H1 (cell line): ENCODE measurements around the gene ITGA4. TPM values are rescaled to one million over a fixed set of nuclear protein-coding genes. Genes with fewer than 3 reads are reported as not detected.

ENCODE experiments used
- CTCF ChIA-PET: fragments of 300-600 bp; sonication (Branson Sonifier 250); formaldehyde crosslinking; loops from one replicate; lab custom pipeline; 2021; ENCODE audit not compliant: partially characterized antibody; lab: Charles Lee
- POLR2A ChIA-PET: fragments of 300-600 bp; sonication (Branson Sonifier 250); formaldehyde crosslinking; loops from one replicate; lab custom pipeline; 2021; ENCODE audit warnings: inconsistent platforms; ENCODE audit not compliant: partially characterized antibody; lab: Charles Lee
- DNase-seq, 2 experiments: peaks; one replicate each; pipeline versions ENCODE4 v3.0.0 to v3.0.0-alpha.2; 2010 to 2022; ENCODE audit warnings: low spot score in 2 of 2, low read depth in 1 of 2, mixed read lengths in 1 of 2
- FAIRE-seq: peaks from 2 replicates; lab custom pipeline; 2011; peaks lifted over from hg19 to GRCh38; lab: Jason Lieb, UNC
- H2AFZ ChIP-seq: 2 replicates; pipeline ENCODE4 v1.8.1; 2012; ENCODE audit warnings: low read length, inconsistent platforms
- H2AK5ac ChIP-seq: 2 replicates; pipeline ENCODE4 v1.6.1; 2013; ENCODE audit warnings: low read depth, low read length
- H2BK120ac ChIP-seq: replicated peaks from 2 replicates; pipeline ENCODE3; 2013; ENCODE audit warnings: low read depth, low read length, inconsistent platforms
- H2BK12ac ChIP-seq: 2 replicates; pipeline ENCODE4 v1.6.1; 2013; ENCODE audit warnings: low read depth, low read length
- H2BK15ac ChIP-seq: 2 replicates; pipeline ENCODE4 v1.6.1; 2013; ENCODE audit warnings: low read length
- H2BK20ac ChIP-seq: 2 replicates; pipeline ENCODE4 v1.6.1; 2013; ENCODE audit warnings: low read length
- H2BK5ac ChIP-seq: 2 replicates; pipeline ENCODE4 v1.6.1; 2013; ENCODE audit warnings: low read depth, low read length
- H3K14ac ChIP-seq: 2 replicates; pipeline ENCODE4 v1.6.1; 2013; ENCODE audit warnings: inconsistent platforms; ENCODE audit not compliant: insufficient read length
- H3K18ac ChIP-seq: 2 replicates; pipeline ENCODE4 v1.6.1; 2013; ENCODE audit warnings: low read length; ENCODE audit errors: extremely low read depth
- H3K23ac ChIP-seq: 2 replicates; pipeline ENCODE4 v1.6.1; 2013; ENCODE audit warnings: inconsistent platforms; ENCODE audit not compliant: insufficient read length
- H3K23me2 ChIP-seq: 2 replicates; pipeline ENCODE4 v1.6.1; 2013; ENCODE audit warnings: low read depth, low read length
- H3K27ac ChIP-seq: 2 replicates; pipeline ENCODE4 v1.6.1; 2011; ENCODE audit warnings: low read depth, low read length, inconsistent platforms
- H3K27me3 ChIP-seq, 4 experiments: replicated peaks in 1 of 4; 1 replicate in 1 of 4; 2 replicates in 3 of 4; pipeline versions ENCODE4 v1.6.1 to v1.8.1; 2011 to 2013; ENCODE audit warnings: low read length in 3 of 4, mild to moderate bottlenecking in 3 of 4, inconsistent platforms in 2 of 4, mixed read lengths in 2 of 4, moderate library complexity in 1 of 4; ENCODE audit not compliant: control insufficient read depth in 3 of 4, insufficient read depth in 3 of 4; ENCODE audit errors: extremely low read depth in 1 of 4
- H3K36me3 ChIP-seq, 4 experiments: 2 replicates each; pipeline versions ENCODE4 v1.6.1 to v1.8.1; 2011 to 2013; ENCODE audit warnings: mild to moderate bottlenecking in 4 of 4, low read length in 3 of 4, moderate library complexity in 2 of 4, control low read depth in 1 of 4, inconsistent platforms in 1 of 4; ENCODE audit not compliant: insufficient read depth in 4 of 4, control insufficient read depth in 2 of 4
- H3K4ac ChIP-seq: replicated peaks from 2 replicates; pipeline ENCODE3; 2013; ENCODE audit warnings: low read length, low read depth, mixed read lengths, inconsistent platforms; ENCODE audit not compliant: insufficient read length
- H3K4me1 ChIP-seq, 4 experiments: replicated peaks in 1 of 4; 1 replicate in 1 of 4; 2 replicates in 3 of 4; pipeline versions ENCODE4 v1.6.1 to v1.8.1; 2011 to 2013; ENCODE audit warnings: low read length in 3 of 4, inconsistent platforms in 2 of 4, mixed read lengths in 1 of 4; ENCODE audit not compliant: insufficient read depth in 4 of 4, control insufficient read depth in 3 of 4
- H3K4me2 ChIP-seq, 2 experiments: 2 replicates each; pipeline versions ENCODE4 v1.6.1 to v1.8.1; 2011 to 2013; ENCODE audit warnings: low read depth in 2 of 2, low read length in 2 of 2, control low read depth in 1 of 2, inconsistent platforms in 1 of 2, mild to moderate bottlenecking in 1 of 2; ENCODE audit not compliant: insufficient read depth in 1 of 2
- H3K4me3 ChIP-seq, 4 experiments: fragments of 200-600, 300-600 bp in 1 of 4; sonication (generic), shearing (Covaris generic), sonication (Bioruptor Twin) in 1 of 4; 2 replicates each; pipeline versions ENCODE4 v1.5.1 to v1.8.1; 2011 to 2016; ENCODE audit warnings: low read length in 4 of 4, low read depth in 3 of 4, control low read depth in 2 of 4, inconsistent platforms in 2 of 4, mild to moderate bottlenecking in 2 of 4, mixed read lengths in 1 of 4, moderate library complexity in 1 of 4; ENCODE audit not compliant: insufficient read depth in 2 of 4; ENCODE audit errors: extremely low read depth in 1 of 4
- H3K56ac ChIP-seq: replicated peaks from 2 replicates; pipeline ENCODE3; 2013; ENCODE audit warnings: low read depth, mild to moderate bottlenecking, mixed read lengths, low read length, inconsistent platforms; ENCODE audit not compliant: insufficient read length
- H3K79me1 ChIP-seq: 2 replicates; pipeline ENCODE4 v1.6.1; 2013; ENCODE audit warnings: low read depth, low read length, control low read depth
- H3K79me2 ChIP-seq, 2 experiments: 2 replicates each; pipeline versions ENCODE4 v1.6.1 to v1.8.1; 2012 to 2013; ENCODE audit warnings: low read length in 2 of 2, mild to moderate bottlenecking in 2 of 2, inconsistent platforms in 1 of 2; ENCODE audit not compliant: insufficient read depth in 2 of 2, control insufficient read depth in 1 of 2
- H3K9ac ChIP-seq, 4 experiments: replicated peaks in 1 of 4; 1 replicate in 1 of 4; 2 replicates in 3 of 4; pipeline versions ENCODE4 v1.6.1 to v1.8.1; 2011 to 2013; ENCODE audit warnings: low read depth in 3 of 4, low read length in 3 of 4, control low read depth in 2 of 4, mild to moderate bottlenecking in 2 of 4, moderate library complexity in 2 of 4, inconsistent platforms in 1 of 4; ENCODE audit errors: extremely low read depth in 1 of 4
- H3K9me3 ChIP-seq, 2 experiments: 2 replicates each; pipeline versions ENCODE4 v1.6.1 to v1.8.1; 2012 to 2013; ENCODE audit warnings: mild to moderate bottlenecking in 2 of 2, moderate library complexity in 2 of 2, control low read depth in 1 of 2, inconsistent platforms in 1 of 2, low read depth in 1 of 2, low read length in 1 of 2, mixed read lengths in 1 of 2; ENCODE audit not compliant: insufficient read depth in 2 of 2
- H4K20me1 ChIP-seq, 2 experiments: replicated peaks in 1 of 2; 2 replicates each; pipeline versions ENCODE3 to v1.8.1; 2011 to 2013; ENCODE audit warnings: inconsistent platforms in 2 of 2, low read length in 2 of 2, mild to moderate bottlenecking in 1 of 2; ENCODE audit not compliant: insufficient read depth in 2 of 2, control insufficient read depth in 1 of 2
- H4K5ac ChIP-seq: 2 replicates; pipeline ENCODE4 v1.6.1; 2013; ENCODE audit warnings: low read length, low read depth, mixed read lengths, inconsistent platforms; ENCODE audit not compliant: insufficient read length
- H4K8ac ChIP-seq: 2 replicates; pipeline ENCODE4 v1.8.0; 2013; ENCODE audit warnings: mild to moderate bottlenecking, moderate library complexity, low read length, inconsistent platforms; ENCODE audit not compliant: insufficient read depth; ENCODE audit errors: extremely low read depth
- H4K91ac ChIP-seq: replicated peaks from 2 replicates; pipeline ENCODE3; 2013; ENCODE audit warnings: low read length, mixed read lengths, inconsistent platforms; ENCODE audit not compliant: insufficient read length
- CBX5 ChIP-seq: fragments of 300-800, 300-1000 bp; sonication (generic); IDR thresholded peaks from 2 replicates; pipeline ENCODE4 v1.7.1; 2016; ENCODE audit warnings: antibody characterized with exemption, low read length, low read depth
- CEBPB ChIP-seq: IDR thresholded peaks from 2 replicates; pipeline ENCODE4 v1.6.1; 2012; ENCODE audit warnings: low read depth, low read length
- CREB1 ChIP-seq: IDR thresholded peaks from 2 replicates; pipeline ENCODE4 v1.6.1; 2012; ENCODE audit warnings: inconsistent platforms
- EGR1 ChIP-seq: IDR thresholded peaks from 2 replicates; pipeline ENCODE4 v1.6.1; 2011; ENCODE audit warnings: low read depth, low read length, borderline replicate concordance
- EZH2 ChIP-seq: fragments of 200-600 bp; sonication (generic); IDR thresholded peaks from 2 replicates; pipeline ENCODE4 v1.7.1; 2012; ENCODE audit warnings: low read depth, mild to moderate bottlenecking, moderate library complexity, low read length, inconsistent platforms; ENCODE audit not compliant: severe bottlenecking
- POLR2A ChIP-seq, 2 experiments: IDR thresholded peaks; 1 replicate in 1 of 2; 2 replicates in 1 of 2; pipeline ENCODE4 v1.6.1; 2011; ENCODE audit warnings: low read depth in 2 of 2, low read length in 2 of 2, mild to moderate bottlenecking in 2 of 2; ENCODE audit errors: control extremely low read depth in 1 of 2
- POU5F1 ChIP-seq: IDR thresholded peaks from 2 replicates; pipeline ENCODE4 v1.6.1; 2011; ENCODE audit warnings: low read depth, mild to moderate bottlenecking, low read length, moderate library complexity
- RAD21 ChIP-seq, 2 experiments: IDR thresholded peaks in 1 of 2; conservative IDR thresholded peaks in 1 of 2; 2 replicates each; pipeline ENCODE4 v1.6.1; 2011; ENCODE audit warnings: low read depth in 2 of 2, low read length in 2 of 2, improper control_type of control experiment in 1 of 2, inconsistent platforms in 1 of 2, mild to moderate bottlenecking in 1 of 2, moderate library complexity in 1 of 2
- RNF2 ChIP-seq: fragments of 200-900, 300-1000 bp; sonication (generic); IDR thresholded peaks from 2 replicates; pipeline ENCODE4 v1.7.1; 2016; ENCODE audit warnings: borderline replicate concordance, low read depth, mild to moderate bottlenecking, antibody characterized with exemption, low read length; ENCODE audit not compliant: poor library complexity, severe bottlenecking; ENCODE audit errors: missing control alignments
- SIX5 ChIP-seq: IDR thresholded peaks from 2 replicates; pipeline ENCODE4 v1.6.1; 2011; ENCODE audit warnings: mild to moderate bottlenecking, low read depth, low read length
- SP1 ChIP-seq: IDR thresholded peaks from 2 replicates; pipeline ENCODE4 v1.6.1; 2011; ENCODE audit warnings: low read depth, low read length
- SRF ChIP-seq: IDR thresholded peaks from 2 replicates; pipeline ENCODE4 v1.6.1; 2011; ENCODE audit warnings: mild to moderate bottlenecking, low read depth, low read length, moderate library complexity
- SUZ12 ChIP-seq: fragments of 200-600 bp; sonication (generic); IDR thresholded peaks from 2 replicates; pipeline ENCODE4 v1.6.1; 2012; ENCODE audit warnings: mild to moderate bottlenecking, inconsistent platforms, low read length, moderate library complexity, mixed read lengths
- TBP ChIP-seq: IDR thresholded peaks from 2 replicates; pipeline ENCODE4 v1.6.1; 2011; ENCODE audit warnings: low read depth, low read length, improper control_type of control experiment
- TCF12 ChIP-seq: IDR thresholded peaks from 2 replicates; pipeline ENCODE4 v1.6.1; 2011; ENCODE audit warnings: low read depth, mild to moderate bottlenecking, low read length
- WGBS, 2 experiments: shearing (Covaris generic) in 1 of 2; methylation state at CpG; one replicate each; pipeline versions ENCODE4 v1.1.6 to v1.1.7; 2013 to 2015; ENCODE audit warnings: low lambda C conversion rate in 2 of 2, mixed read lengths in 2 of 2, inconsistent platforms in 1 of 2, low coverage in 1 of 2, missing lambda C conversion rate in 1 of 2; ENCODE audit not compliant: insufficient replicate concordance in 2 of 2, insufficient coverage in 1 of 2, insufficient read length in 1 of 2; ENCODE audit errors: extremely low coverage in 1 of 2, missing lambda C conversion rate in 1 of 2; 5-methylcytosine and 5-hydroxymethylcytosine counted together
- polyA plus RNA-seq, 7 experiments: library from polyadenylated mRNA; depleted of rRNA in 3 of 7; stranded (reverse) in 5 of 7; unstranded in 2 of 7; fragments of >200 nt in 5 of 7; fragments of 200-250 nt in 2 of 7; gene quantifications; 1 replicate in 5 of 7; 2 replicates in 1 of 7; 4 replicates in 1 of 7; pipeline versions ENCODE4 v1.2.1 to v1.2.3, GENCODE V29; 2011 to 2013; ENCODE audit warnings: missing spikeins in 2 of 7, mixed read lengths in 2 of 7
- total RNA-seq: library from RNA; stranded (reverse); fragmentation: NEBNext Ultra II Directional; extraction: Animal tissue kit (Norgen Biotek cat#: 25700); gene quantifications from 2 replicates; pipeline ENCODE4 v1.2.1, GENCODE V29; 2021

ITGA4 gene
- total and polyA plus RNA-seq, 2 of the 8 experiments (the other 6 are each of a cell fraction or from before 2014, with no cell fraction given) = 0.60 to 2.1 TPM

GRCh38 chr2:181499231-181499630 is 42.0 kb downstream of the ITGA4 start:
- no peaks in the 10 kb centered on the region for H3K9me3 ChIP-seq
- no peak overlapping the region for H2BK120ac ChIP-seq
- no peak overlapping the region for H2BK5ac ChIP-seq
- no peaks in the 10 kb centered on the region; a peak in 1 of 7 replicates for H3K4me1 ChIP-seq
- H2BK20ac ChIP-seq = no peak overlapping the region
- H3K4me3 ChIP-seq = no peak overlapping the region
- no peak overlapping the region for H4K8ac ChIP-seq
- no peak overlapping the region for H3K4me2 ChIP-seq
- no peak overlapping the region for H3K23ac ChIP-seq
- no peak for FAIRE-seq
- no peak overlapping the region for H2BK15ac ChIP-seq
- H3K79me2 ChIP-seq = no peaks in the 10 kb centered on the region
- TF ChIP-seq POU5F1 (no peak), SIX5 (no peak), CBX5 (no peak), EZH2 (no peak), SUZ12 (no peak), SP1 (no peak), RNF2 (no peak), SRF (no peak), CEBPB (no peak), POLR2A (IDR thresholded peaks at IDR 0.05; ENCODE audit: control extremely low read depth in 1 of 2, low read depth in 2 of 2, low read length in 2 of 2) (no peak), RAD21 (IDR thresholded peaks at IDR 0.05 in 1 of 2, conservative IDR thresholded peaks at IDR 0.05 in 1 of 2; ENCODE audit: low read depth in 2 of 2, low read length in 2 of 2) (no peak), EGR1 (no peak), CREB1 (no peak), TCF12 (no peak), TBP (no peak)
- TF ChIP-seq, all 59 proteins: peak for 0
- Histone ChIP-seq H3K23me2 (peaks cover 3% of the 10 kb centered on the region; the same call in 1 of the 2 replicates), H3K18ac (no peak overlapping the region), H3K9ac (no peak overlapping the region), H2AFZ (no peak overlapping the region), H3K4ac (no peak overlapping the region), H4K91ac (no peak overlapping the region), H3K27ac (no peak overlapping the region), H3K79me1 (no peaks in the 10 kb centered on the region), H3K27me3 (no peaks in the 10 kb centered on the region), H3K36me3 (no peaks in the 10 kb centered on the region), H4K5ac (no peak overlapping the region), H4K20me1 (no peaks in the 10 kb centered on the region), H2BK12ac (no peak overlapping the region), H3K14ac (no peak overlapping the region), H3K56ac (no peak overlapping the region), H2AK5ac (no peak overlapping the region)
- 89% methylated on average over 4 of the region's 4 CpGs; no CpG with 5 or more reads in 1 of the 2 experiments for WGBS, 2 experiments
- POLR2A ChIA-PET = no interaction called here
- CTCF ChIA-PET = interaction anchor here (0.8 to 1.4 kb wide), 4 partner anchors 9 to 74 kb away, joined by 3 to 4 read pairs (median 3); no protein-coding TSS in a partner anchor
- no peak for DNase-seq
